OCI-LY3 (cell line): Measurements from ENCODE around the gene CEMIP.

Experiments used
- H2AFZ ChIP-seq: fragments of 200-600, 300-600 bp; shearing (Covaris generic); 2 replicates; pipeline ENCODE4 v1.6.0; 2014; ENCODE audit warnings: antibody characterized with exemption, low read depth, low read length
- H3K27ac ChIP-seq: fragments of 200-600, 300-600 bp; sonication (generic); 2 replicates; pipeline ENCODE4 v1.5.1; 2014; ENCODE audit warnings: mild to moderate bottlenecking, low read length, moderate library complexity, mixed read lengths
- H3K27me3 ChIP-seq: fragments of 200-600, 300-600 bp; sonication (generic); 2 replicates; pipeline ENCODE4 v1.6.1; 2014; ENCODE audit warnings: low read depth, low read length, mixed read lengths
- H3K36me3 ChIP-seq: fragments of 200-600, 300-600 bp; sonication (generic); replicated peaks from 2 replicates; pipeline ENCODE3; 2014; ENCODE audit warnings: low read depth, low read length, mixed read lengths
- H3K4me1 ChIP-seq: fragments of 300-600, 200-600 bp; sonication (generic); 2 replicates; pipeline ENCODE4 v1.6.1; 2014; ENCODE audit warnings: low read length, mixed read lengths
- H3K4me2 ChIP-seq: fragments of 200-600, 300-600 bp; sonication (generic); 2 replicates; pipeline ENCODE4 v1.6.1; 2014; ENCODE audit warnings: low read length, mixed read lengths
- H3K4me3 ChIP-seq: fragments of 300-600, 200-600 bp; sonication (generic); 2 replicates; pipeline ENCODE4 v1.5.1; 2014; ENCODE audit warnings: antibody characterized with exemption, mild to moderate bottlenecking, low read length, moderate library complexity
- H3K79me2 ChIP-seq: fragments of 300-600, 200-600 bp; shearing (Covaris generic); 2 replicates; pipeline ENCODE4 v1.6.1; 2014; ENCODE audit warnings: mild to moderate bottlenecking, low read length, mixed read lengths
- H3K9ac ChIP-seq: fragments of 300-600, 200-600 bp; shearing (Covaris generic); 2 replicates; pipeline ENCODE4 v1.6.0; 2014; ENCODE audit warnings: mild to moderate bottlenecking, low read length, moderate library complexity
- H3K9me3 ChIP-seq: fragments of 200-600, 300-600 bp; shearing (Covaris generic); 2 replicates; pipeline ENCODE4 v1.6.1; 2014; ENCODE audit warnings: low read length, mixed read lengths; ENCODE audit not compliant: insufficient read depth
- H4K20me1 ChIP-seq: fragments of 200-600, 300-600 bp; sonication (generic); 2 replicates; pipeline ENCODE4 v1.6.1; 2016; ENCODE audit warnings: low read length, mixed read lengths; ENCODE audit not compliant: insufficient read depth
- EZH2phosphoT487 ChIP-seq: fragments of 200-600 bp; shearing (Covaris generic); IDR thresholded peaks from 2 replicates; pipeline ENCODE4 v1.6.1; 2018; ENCODE audit warnings: antibody characterized with exemption, mixed run types, low read depth
- TF ChIP-seq, protein P1 (sequence below): fragments of 200-600, 300-600 bp; sonication (generic); IDR thresholded peaks from 2 replicates; pipeline ENCODE4 v1.5.1; 2014; ENCODE audit warnings: antibody characterized with exemption, low read length, low read depth

Gene CEMIP

GRCh38 chr15:80997692-80998091 is 218.5 kb downstream of the CEMIP start:
- no peak overlapping the region for H3K9ac ChIP-seq
- 0 out of 2 replicates have a peak, but pooled peaks cover under 1% of the 10 kb centered on the region for H4K20me1 ChIP-seq
- peaks cover 18% of the 10 kb centered on the region for H3K4me1 ChIP-seq
- no peaks in the 10 kb centered on the region for H3K27me3 ChIP-seq
- H3K9me3 ChIP-seq = no peaks in the 10 kb centered on the region
- TF ChIP-seq EZH2phosphoT487 = no peak
- TF ChIP-seq, protein P1, sequence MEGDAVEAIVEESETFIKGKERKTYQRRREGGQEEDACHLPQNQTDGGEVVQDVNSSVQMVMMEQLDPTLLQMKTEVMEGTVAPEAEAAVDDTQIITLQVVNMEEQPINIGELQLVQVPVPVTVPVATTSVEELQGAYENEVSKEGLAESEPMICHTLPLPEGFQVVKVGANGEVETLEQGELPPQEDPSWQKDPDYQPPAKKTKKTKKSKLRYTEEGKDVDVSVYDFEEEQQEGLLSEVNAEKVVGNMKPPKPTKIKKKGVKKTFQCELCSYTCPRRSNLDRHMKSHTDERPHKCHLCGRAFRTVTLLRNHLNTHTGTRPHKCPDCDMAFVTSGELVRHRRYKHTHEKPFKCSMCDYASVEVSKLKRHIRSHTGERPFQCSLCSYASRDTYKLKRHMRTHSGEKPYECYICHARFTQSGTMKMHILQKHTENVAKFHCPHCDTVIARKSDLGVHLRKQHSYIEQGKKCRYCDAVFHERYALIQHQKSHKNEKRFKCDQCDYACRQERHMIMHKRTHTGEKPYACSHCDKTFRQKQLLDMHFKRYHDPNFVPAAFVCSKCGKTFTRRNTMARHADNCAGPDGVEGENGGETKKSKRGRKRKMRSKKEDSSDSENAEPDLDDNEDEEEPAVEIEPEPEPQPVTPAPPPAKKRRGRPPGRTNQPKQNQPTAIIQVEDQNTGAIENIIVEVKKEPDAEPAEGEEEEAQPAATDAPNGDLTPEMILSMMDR = no peak
- H3K4me3 ChIP-seq = no peak overlapping the region
- H3K27ac ChIP-seq = no peak overlapping the region
- peaks cover 6% of the 10 kb centered on the region for H3K36me3 ChIP-seq
- H3K79me2 ChIP-seq = peaks cover 21% of the 10 kb centered on the region
- H2AFZ ChIP-seq = no peak overlapping the region
- no peak overlapping the region for H3K4me2 ChIP-seq

GRCh38 chr15:80998251-80998650 is 219.1 kb downstream of the CEMIP start:
- H4K20me1 ChIP-seq = peaks cover 6% of the 10 kb centered on the region
- H3K9ac ChIP-seq = no peak overlapping the region
- no peak for TF ChIP-seq EZH2phosphoT487
- TF ChIP-seq, protein P1 = no peak
- H3K4me1 ChIP-seq = peaks cover 19% of the 10 kb centered on the region
- H3K27ac ChIP-seq = no peak overlapping the region
- H3K79me2 ChIP-seq = peaks cover 27% of the 10 kb centered on the region
- H3K9me3 ChIP-seq = no peaks in the 10 kb centered on the region
- no peak overlapping the region for H3K4me2 ChIP-seq
- H2AFZ ChIP-seq = no peak overlapping the region
- H3K36me3 ChIP-seq = peaks cover 12% of the 10 kb centered on the region
- H3K4me3 ChIP-seq = no peak overlapping the region
- H3K27me3 ChIP-seq = no peaks in the 10 kb centered on the region

DNA sequence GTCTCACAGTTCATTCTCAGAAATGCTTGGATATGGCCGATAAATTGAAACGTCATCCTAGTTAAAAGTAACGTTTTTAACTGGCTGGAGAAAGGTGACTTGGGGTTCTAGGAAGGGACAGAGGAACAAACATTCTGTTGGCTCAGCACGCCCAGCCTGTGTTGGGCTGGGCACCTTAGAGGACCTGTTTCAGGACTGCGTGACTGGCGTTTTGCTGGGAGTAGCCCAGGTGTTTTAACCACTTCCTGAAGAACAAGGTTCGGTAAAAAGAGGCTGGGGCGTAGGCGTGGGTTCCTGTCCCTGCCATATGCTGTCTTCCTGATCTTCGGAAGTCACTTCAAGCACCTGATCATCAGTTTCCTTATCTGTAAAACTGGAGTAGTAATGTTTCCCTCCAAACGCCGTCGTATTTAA is 220.5 kb downstream of the CEMIP start:
- Histone ChIP-seq H3K4me2 (peak overlapping the region; percentile 95), H3K4me3 (peak overlapping the region; percentile 95), H4K20me1 (peaks cover 16% of the 10 kb centered on the region), H3K27ac (peak overlapping the region; percentile 83; the same call in 1 of the 2 replicates), H3K4me1 (peaks cover 28% of the 10 kb centered on the region), H3K9ac (peak overlapping the region; percentile 98), H3K36me3 (peaks cover 26% of the 10 kb centered on the region), H3K27me3 (no peaks in the 10 kb centered on the region), H3K9me3 (no peaks in the 10 kb centered on the region), H3K79me2 (peaks cover 40% of the 10 kb centered on the region), H2AFZ (no peak overlapping the region)
- TF ChIP-seq EZH2phosphoT487 = no peak
- TF ChIP-seq, protein P1 = no peak

- Histone ChIP-seq H3K36me3 (peaks cover 29% of the 10 kb centered on the region), H3K4me3 (peak overlapping the region; percentile 95), H3K79me2 (peaks cover 46% of the 10 kb centered on the region), H3K9me3 (no peaks in the 10 kb centered on the region), H2AFZ (peak overlapping the region; percentile 55), H3K27ac (peak overlapping the region; percentile 83), H3K4me1 (peaks cover 28% of the 10 kb centered on the region), H3K9ac (peak overlapping the region; percentile 98), H3K4me2 (peak overlapping the region; percentile 95), H3K27me3 (no peaks in the 10 kb centered on the region), H4K20me1 (peaks cover 21% of the 10 kb centered on the region)
- TF ChIP-seq EZH2phosphoT487 = no peak
- TF ChIP-seq, protein P1 = no peak
Observed at GRCh38 chr15:81000144-81000623, 221.0 kb downstream of the CEMIP start.
